HG03097 (cell line): ENCODE measurements around the gene STYK1.

Experiments
- ATAC-seq: cut with Tn5 transposase; IDR thresholded peaks from one replicate; pipeline ENCODE4 v1.9.1; 2021; ENCODE audit not compliant: unreplicated experiment, low FRiP score

The STYK1 gene, protein sequence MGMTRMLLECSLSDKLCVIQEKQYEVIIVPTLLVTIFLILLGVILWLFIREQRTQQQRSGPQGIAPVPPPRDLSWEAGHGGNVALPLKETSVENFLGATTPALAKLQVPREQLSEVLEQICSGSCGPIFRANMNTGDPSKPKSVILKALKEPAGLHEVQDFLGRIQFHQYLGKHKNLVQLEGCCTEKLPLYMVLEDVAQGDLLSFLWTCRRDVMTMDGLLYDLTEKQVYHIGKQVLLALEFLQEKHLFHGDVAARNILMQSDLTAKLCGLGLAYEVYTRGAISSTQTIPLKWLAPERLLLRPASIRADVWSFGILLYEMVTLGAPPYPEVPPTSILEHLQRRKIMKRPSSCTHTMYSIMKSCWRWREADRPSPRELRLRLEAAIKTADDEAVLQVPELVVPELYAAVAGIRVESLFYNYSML

DNA sequence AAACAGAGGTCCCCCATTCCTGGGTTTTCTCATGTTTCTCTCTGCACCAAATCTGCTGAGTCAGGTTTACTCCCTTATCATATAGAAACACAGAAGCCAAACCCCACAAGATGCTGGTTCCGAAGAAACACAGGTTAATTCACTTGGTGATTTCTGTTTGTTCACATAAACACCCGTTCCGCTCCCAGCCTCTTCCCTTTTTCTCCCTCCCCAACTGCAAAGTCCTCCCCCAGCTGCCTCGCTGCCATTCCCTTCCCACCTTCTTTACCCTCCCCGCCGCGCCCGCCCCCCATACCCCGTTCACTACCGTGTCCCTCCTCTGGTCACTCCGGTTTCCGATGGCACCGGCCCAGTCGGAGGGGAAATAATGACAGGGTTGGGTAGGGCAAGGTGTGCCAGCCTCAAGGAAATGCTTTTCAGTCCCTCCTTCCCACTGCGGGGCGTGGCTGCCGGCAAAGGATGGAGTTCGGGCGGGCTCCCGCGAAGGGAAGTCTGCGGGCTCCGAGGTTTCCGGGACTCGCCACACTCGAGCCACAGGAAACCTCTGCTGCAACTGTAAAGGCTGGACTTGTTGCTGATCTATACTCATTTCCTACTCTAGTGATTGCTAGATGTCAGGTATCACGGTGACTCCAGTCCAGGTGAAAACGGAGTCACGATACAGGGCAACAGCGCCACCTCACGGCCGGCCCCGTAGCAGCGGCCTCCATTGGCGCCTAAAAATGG is at the start of gene STYK1:
TSS of gene STYK1 (minus strand) at position 394 of the 726 bp plus-strand sequence. CDS start 39,434 bp downstream, outside the sequence.
- peak; percentile 64 for ATAC-seq

DNA sequence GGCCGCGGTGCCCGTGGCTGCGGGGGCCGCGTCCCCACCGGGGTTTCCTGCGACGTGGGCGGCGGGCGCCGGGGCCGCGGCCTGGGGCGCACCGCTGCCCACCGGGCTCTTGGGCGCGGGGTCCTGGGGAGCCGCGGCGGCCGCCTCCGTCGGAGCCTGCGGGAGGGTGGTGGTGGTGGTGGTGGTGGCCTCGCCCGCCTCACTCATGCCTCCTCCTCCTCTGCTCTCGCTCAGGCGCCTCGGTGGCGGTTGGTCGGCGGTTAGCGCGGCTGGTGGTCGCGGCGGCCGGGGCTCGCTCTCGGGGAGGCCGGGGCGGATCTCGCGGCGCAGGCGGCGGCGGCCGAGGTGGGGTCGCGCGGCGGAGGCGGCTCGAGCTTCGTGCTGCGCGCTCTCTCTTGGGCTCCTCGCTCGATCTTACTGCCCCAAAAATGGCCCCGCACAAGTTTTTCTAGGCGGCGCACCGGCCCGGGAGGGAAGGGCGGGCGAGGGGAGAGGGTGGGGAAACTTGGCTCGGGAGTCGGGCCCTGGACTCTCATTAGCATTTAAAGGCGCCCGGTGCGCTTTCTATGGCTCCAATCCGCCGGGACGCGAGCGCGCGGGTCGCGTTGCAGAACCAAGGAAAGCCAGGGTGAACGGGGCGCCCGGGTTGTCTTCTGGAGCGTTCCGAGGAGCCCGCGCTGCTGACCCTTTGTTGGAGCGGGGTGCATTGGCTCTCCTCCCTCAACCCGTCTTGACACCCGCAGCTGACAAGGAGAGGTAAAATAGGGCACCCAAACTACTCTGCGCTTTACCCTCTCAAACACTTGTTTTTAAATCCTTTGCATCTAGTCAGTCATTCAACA is 49.3 kb upstream of the STYK1 start, which contains the start of gene YBX3:
TSS of gene YBX3 (minus strand) at position 419 of the 842 bp plus-strand sequence. CDS start at position 207, 212 bp downstream.
- ATAC-seq: peak; percentile 32

DNA sequence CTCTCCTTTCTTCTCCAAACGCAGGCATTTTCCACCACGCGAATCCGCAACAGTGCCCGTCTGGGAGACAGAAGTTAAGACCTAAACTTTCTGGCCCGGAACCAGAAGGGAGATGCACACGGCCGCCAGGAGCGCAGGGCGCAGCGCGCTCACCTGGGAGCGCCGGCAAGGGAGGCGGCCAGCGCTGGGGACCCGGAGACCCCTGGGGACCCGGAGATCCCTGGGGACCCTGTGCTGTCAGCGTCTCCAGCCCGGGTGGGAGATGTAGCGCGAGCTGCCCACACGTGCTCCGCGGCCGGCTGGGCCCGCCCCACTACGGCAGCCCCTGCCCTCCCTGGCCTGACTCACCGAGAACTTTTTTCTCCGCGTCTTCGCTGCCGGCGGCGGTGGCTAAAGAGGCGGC is 48.7 kb upstream of the STYK1 start:
- ATAC-seq: peak; percentile 48

DNA sequence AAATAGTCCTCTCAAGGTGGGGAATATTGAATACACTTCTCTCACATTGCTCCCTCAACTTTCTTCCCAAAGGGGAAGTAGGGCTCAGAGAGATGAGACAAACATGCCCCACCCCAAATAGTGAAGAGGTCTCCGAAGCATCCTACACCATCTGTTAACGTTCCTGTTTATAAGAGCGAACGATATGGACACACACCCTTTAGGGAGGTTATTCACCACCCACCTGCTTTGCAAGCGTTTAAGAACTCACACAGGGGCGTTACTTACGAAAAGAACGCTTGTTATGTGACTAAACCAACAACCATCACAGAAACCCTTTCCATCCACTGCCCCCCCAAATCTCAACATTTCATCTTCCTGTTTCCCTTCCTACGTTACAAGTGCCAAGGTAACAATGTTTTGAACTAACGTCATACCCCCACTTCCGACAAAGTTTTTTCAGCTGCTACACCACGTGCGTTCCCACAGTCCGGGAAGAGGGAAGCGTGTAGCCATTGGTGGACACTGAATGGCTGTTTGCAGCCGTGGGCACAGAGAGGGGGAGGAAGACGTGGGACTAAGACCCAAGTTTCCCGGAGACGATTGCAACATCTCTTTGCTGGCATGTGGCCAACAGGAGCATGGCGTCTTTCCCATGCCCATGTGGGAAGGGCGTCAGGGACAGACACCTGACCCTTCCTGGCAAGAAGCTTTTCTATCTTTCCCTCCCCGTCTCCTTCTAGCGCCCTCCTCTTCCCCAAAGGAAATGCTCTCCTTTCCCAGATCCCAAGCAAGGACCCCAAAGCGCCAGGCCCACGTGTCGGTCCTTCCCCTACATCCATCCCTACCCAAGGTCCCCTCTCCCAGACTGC is 48.0 kb upstream of the STYK1 start:
- ATAC-seq: peak; percentile 33

DNA sequence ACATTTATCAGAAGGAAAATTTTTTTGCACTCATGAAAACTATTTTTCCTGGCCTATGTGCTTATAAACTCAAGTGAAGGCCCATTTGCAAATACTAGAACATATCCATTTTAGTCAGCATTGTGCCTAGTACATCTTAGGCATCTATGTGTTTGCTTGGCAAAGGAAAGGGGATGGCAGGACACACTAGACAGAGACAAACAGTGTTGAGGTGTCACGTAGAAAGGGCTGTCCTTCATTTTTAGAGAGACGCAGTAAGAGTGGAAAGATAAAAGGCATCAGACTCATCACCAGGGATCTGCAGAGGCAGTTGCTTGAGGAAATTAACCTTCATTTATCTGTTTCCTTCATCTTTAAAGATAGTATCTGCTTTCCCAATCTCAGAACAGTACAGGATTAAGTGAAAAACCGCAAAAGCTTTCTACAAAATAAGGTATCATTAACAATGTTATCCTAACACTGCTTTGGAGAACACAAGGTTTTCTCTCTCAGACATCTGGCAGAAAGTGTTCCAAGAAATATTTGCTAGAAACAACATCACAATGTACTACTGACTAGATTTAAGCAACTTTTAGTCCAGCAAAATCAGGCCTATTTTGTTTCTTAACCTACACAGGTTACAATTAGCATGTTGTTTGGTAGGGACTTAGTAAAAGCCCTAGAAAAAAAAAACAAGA is 47.3 kb upstream of the STYK1 start:
- no peak for ATAC-seq

DNA sequence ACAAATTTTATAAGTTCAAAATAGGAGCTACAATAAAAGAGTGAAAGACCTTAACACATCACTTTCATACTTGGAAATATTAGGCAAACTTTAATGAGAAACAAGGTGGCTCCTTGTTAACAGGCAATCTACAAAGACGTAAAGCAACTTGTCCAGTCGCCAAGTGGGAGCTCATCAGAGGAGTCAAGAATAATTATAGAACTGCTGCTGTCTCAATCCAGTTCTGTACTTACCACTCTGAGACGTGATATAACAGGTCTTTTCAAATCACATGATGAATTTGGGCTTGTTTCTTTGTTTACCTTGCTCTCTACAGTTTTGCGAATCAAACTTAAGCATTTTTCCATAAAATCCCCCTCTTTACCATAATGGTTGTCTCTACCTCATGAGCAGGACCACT is 45.6 kb upstream of the STYK1 start:
- no peak for ATAC-seq

DNA sequence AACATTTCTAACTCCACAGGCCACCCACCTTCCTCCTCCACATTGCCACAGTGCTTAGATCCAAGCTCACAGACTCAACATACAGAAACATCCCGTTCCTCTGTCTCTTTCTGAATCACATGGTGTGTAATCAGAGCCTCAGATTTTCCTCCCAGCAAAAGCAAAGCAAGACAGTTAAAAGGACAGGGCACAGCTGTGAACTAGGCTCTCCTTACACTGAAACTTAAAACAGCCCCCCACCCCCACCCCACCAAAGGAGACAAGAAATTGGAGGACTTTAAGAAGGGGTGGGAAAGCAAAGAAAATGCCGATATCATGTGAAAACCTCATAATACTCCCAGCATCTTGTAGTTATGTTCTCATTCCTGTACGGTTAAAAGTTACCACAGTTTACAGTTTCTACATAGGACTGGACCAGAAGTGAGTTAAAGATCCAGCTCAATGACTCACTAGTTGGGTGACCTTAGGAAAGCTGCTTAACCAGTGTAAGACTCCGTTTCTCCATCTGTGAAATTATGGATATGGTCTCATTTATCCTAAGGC is 44.5 kb upstream of the STYK1 start:
- no peak for ATAC-seq

DNA sequence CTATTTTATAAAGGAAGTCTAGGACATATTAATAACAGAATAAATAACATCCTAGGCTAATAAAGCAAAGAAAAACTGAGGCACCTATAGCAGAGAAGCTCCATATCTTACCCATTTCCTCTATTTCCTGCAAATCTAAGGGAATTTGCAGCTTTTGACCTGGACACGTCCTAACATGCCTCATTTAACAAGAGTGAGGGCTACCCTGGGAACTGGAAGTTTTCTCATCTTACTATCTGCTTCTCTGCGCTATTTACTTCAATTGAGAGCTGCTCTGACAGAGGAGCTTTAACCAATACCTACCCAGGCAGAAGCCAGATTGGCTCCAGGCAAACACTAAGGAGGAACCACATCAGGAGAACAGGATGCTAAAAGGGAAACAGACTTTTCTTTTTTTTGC is 43.6 kb upstream of the STYK1 start:
- no peak for ATAC-seq

DNA sequence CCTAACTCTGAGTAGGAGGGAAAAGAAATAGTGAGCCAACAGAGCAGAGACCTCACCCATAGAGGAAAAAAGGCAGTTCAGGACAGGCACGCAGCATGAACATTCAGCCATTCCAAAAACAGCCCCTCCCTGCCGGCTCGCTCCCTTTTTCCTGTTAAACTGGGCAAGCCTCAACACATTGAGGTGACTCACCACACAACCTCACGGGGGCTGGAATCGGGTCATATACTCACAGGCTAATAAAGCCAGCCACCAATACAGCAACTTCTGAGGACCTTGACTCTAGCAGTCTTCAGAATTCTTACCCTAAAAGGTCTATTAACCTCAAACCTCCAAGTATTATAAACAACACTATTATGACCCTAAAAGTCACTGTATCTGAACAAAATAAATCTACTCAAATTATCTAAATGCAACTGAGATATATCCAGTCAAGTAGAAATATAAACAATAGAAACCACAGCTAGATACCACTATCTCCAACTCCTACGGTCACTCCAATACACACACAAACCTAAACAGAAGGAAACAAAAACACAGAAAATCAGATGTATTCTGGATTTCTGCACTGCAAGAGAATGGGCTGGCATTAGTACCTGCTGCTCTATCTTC is 43.0 kb upstream of the STYK1 start:
- no peak for ATAC-seq

DNA sequence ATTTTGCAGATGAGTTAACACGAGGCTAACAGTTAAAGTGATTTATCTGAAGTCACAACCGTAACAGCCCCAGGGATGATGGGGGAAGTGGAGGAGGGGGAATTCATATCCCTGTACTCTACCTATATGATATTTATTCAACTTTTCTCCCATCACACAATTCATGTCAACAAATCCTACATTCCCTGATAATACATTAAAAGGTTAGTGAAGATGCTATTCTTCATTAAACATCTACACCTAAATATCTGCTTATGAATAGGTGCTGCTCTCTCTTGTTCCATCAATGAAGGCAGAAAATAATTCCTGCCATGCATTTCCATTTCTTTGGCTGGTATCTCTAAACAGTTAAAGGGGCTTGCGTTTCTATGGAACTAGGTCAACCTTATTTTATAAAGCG is 42.4 kb upstream of the STYK1 start:
- no peak for ATAC-seq

DNA sequence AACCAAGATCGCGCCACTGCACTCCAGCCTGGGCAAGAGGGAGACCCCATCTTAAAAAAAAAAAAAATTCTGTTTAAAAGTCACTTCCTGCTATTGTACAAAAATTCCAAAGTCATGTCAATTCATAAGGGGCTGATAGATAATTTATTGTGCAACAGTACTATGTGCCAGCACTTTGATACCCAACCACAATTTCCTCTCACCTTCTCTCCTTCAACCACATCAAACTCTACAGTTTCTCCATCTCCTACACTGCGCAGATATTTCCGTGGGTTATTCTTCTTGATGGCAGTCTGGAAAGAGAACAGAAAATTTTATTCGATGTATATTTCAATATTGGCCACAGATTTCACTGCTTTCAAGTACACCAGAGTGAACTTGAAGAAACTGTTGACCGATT is 41.6 kb upstream of the STYK1 start:
- ATAC-seq: no peak

DNA sequence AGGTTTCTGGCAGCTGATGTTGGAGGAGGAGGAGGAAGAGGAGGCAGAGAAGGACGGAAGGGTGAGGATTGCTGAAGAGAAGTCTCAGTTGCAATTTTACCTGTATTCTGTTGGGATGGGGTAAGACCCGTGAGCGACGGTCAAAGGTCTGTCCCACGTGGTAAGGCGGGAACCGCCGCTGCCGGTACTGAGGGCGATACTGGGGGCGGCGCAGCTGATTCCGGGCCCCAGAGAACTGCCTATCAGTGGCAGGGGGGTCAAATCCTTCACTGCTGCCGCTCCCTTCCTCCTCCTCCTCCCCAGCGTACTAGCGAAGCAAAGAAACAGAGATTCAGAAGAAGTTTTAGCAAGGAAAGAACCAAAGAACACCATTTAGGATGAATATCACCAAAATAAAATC is 36.0 kb upstream of the STYK1 start:
- no peak for ATAC-seq

DNA sequence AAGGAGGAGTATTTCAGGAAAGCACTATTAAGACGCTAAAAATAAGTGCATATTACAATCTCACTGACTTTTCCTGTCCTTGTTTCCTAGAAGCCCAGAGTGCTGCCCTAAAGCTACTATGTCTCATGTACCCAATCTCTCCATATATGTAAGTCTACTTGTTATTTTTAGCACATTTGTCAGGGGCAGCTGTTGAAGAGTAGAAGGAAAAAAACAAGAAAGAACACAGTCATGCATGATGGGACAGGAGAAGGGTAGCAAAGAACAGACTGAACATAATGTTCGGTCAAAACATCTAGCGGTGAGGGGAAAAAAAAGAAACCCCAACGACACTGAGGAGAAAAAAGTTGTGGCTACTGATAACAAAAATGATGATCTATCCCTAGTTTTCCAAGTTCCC is 35.0 kb upstream of the STYK1 start:
- ATAC-seq: no peak

DNA sequence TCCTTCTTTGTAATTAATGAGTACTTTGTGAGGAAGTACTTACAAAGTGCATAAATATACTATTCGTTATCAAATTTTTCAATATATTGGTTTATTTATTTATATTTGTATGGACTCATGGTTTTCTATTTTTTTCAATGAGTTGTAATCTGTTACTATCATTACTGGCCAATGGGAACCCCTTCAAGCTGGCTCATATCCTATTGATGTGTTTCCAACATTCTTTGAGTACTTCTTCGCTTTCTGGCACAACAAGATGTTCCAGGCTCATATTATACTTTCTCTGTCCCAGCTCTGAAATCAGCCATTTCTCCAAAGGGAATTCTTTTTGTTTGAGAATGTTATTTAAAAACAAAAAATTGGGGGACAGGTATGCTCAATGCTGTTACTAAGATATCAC is 31.8 kb upstream of the STYK1 start:
- no peak for ATAC-seq

DNA sequence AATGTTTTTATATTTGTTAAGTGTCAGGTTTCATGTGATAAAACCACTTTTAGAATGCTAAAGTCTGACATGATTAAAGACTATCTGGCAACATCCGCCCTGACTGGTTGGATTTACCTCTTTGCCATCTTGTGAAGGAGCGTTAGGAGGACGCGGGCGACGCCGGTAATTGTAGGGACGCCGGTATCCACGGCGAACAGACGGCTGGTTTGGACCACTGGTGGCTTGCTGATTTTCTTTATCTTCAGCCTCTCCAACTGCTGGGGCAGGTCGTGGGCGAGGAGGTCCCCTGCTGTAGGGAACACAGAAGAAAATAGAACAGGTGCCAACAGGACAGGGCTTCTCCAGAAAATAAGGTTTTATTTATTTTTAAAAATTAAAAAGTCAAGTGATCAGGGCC is 28.0 kb upstream of the STYK1 start:
- no peak for ATAC-seq

DNA sequence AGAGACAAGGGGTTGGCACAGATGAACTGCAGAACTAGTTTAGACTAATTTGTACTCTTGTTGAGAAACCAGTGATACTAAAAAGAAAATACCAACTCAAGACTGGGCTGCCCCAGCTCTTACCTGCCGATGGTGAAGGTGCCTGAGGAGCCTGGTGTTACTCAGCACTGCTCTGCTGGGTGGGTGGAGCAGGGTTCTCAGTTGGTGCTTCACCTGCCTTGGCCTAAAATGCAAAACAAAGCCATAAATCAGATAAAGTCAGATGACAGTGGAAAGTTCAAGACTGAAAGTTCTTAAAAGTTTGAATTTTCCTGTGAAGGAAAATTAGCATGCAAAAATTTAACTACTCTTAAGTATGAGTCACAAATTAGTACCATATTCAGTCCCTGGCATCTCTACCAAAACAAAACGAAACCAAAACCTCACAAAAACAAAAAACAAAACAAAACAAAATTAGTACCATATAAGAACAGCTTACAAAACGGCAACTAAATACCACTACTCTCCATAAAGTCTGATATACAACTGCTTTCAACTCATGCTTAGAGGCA is 27.4 kb upstream of the STYK1 start:
- no peak for ATAC-seq

DNA sequence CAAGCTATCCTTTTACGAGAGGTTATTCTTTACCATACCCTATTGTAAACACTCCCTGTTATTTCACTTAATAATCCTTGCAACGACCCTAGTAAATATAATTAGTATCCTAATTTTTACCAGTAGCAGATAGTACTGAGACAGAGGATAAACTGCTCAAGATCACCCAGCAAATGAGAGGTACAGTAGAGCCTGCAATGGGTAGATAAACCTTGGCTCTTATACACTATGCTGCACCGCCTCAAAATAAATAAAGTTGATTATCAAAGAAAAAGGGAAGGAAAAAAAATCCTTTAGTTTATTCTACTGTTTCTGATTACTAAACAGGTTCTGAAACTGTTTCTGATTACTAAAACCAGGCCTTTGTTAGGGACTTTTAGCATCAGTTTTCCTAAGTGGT is 26.7 kb upstream of the STYK1 start:
- ATAC-seq: no peak

DNA sequence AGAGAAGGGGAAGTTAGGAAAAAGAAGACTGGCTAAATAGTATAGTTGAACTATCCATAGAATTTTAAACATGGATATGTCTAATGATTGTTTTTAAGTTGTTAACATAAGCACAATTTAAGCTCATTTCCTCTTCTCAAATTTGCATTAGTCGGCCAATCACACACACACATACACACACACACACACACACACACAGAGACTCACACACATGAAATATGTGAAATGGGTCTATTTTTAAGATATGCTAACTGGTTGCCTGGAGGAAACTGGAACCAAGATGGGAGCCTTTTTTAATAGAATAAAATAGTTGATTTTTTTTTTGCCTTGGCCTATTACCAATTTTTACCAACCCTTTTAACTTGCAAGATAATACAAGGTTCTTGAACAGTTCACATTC is 24.0 kb upstream of the STYK1 start:
- ATAC-seq: no peak

DNA sequence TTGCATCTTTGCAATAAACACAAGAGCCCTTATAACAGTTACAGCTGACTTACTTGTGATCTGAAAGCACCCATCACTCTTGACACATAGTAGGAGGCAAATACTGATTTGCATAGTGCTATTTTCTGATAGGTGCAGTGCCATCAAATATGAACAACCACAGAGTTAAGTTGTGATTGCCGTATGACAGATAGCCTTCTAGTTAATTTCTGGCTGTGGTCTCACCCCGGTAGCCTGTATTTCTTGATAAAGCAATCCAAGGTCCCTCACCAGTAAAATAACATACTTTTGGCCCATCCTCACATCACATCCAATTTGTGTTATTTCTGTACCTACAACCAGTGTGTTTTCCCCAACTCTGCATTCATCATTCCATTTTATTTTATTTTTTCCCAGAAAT is 23.3 kb upstream of the STYK1 start:
- ATAC-seq: no peak
